Kasumi-1 (cell line): ENCODE measurements around the gene ZBTB2.

Source experiments
- DNase-seq, 2 experiments: peaks; one replicate each; lab custom pipeline; 2025; lab: John Stamatoyannopoulos, UW

ZBTB2 gene

DNA sequence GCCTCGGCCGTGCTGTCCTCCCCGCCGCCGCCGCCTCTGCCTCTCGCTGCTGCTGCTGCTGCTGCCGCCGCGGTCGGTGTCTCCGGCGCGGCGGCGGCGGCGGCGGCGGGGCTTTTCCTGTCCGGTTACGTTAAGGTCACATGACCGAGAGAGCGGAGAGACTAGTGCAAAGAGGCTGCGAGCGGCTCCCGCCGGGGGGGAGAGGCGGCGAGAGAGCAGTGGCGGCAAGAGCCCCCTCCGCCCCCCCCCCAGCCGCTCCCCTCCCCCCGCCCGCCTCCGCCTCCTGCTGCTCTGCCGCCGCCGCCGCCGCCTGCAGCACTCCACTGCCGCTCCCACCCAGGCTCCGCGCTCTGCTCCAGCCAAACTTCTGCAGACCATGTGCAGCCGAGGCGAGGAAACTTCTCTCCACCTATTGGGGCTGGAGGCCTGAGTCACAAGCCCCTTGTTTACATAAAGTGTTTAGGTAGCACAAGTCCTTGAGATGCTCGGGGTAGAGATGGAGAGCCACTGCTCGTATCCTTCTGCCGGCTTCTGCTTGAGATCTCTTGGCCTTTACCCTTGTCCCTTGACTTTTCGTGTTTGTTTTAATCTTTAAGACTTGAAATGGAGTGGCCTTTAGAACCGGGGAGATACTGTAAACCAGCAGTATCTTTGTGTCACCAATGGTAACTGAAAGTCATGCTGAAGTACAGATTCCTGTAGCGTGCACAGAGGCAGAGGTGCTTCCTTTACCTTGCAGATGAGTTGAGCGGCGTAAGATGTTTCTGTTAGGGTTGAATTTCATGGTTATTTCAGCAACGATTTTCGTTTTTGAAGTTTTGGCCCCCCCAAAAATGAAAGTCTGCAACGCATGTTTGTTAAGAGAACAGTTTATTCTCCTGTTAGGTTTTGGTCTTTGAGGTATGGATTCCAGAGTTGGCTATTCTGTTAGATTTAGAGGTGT is at the start of gene ZBTB2:
Gene ZBTB2, minus strand, starts transcription at position 89 of the 943 bp plus-strand sequence. CDS start 17,922 bp downstream, outside the sequence.
- peak; percentile 55 to 72 for DNase-seq

GRCh38 chr6:151440930-151441329 is 49.6 kb upstream of the ZBTB2 start:
- peak; percentile 12 to 36 for DNase-seq

DNA sequence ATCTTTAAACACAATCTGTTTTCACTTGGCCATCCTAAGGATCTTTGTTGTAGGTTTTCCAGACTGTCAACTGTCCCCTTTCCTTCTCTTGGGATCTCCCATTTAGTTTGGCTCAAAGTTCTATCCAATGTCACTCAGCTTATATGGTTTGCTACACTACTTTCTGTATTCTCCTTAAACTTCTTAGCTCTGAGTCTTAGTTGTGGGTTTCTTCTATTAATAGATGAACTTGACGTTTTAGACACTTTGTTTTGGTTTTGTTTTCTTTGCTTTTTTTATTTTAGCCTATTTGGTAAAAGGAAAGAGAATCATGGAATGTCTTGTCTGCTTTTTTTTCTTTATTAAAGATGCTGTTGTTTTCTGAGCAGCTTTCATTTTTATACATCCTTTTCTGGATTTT is 49.1 kb upstream of the ZBTB2 start:
- DNase-seq: no peak

GRCh38 chr6:151437401-151437800 is 46.0 kb upstream of the ZBTB2 start:
- DNase-seq: no peak

DNA sequence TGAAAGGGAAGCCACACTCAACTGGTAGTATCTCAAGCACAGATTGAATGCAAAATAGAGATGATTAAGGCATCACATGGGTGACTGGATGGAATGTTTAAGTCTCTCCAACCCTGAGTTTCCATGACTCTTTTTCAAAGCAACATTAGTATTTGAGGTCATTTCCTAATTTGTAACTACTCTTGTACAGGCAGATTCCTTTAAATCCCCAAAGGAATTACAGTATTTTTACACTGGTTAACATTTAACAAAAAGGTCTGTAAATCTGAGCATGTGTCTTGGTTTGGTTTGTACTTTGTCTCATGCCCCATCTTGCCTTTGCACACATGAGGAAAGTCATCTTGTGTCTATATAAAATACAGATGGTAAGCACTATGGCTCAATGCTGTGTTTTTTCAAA is 45.4 kb upstream of the ZBTB2 start:
- DNase-seq: no peak

- DNase-seq: no peak
Measured at GRCh38 chr6:151436300-151436699, 44.9 kb upstream of the ZBTB2 start.

DNA sequence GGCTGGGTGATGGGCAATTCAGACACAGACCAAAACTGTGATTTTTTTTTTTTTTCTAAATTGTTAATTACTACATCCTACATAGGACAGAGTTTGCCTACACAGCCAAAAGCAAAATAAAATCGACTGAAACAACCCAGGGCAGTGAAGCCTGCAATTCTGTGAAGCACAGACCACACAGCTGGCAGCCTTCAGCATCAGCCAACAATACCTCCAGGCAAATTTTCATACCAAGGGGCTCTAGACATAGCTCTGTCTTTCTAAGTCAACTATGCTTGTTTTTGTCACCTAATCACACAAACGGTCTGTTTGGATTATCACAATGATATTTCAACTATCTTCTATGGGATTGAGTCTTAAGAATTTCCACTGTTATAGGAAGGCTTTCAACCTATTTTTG is 43.0 kb upstream of the ZBTB2 start:
- DNase-seq: no peak

- DNase-seq: no peak
Measured at GRCh38 chr6:151432651-151433050, 41.3 kb upstream of the ZBTB2 start.

DNA sequence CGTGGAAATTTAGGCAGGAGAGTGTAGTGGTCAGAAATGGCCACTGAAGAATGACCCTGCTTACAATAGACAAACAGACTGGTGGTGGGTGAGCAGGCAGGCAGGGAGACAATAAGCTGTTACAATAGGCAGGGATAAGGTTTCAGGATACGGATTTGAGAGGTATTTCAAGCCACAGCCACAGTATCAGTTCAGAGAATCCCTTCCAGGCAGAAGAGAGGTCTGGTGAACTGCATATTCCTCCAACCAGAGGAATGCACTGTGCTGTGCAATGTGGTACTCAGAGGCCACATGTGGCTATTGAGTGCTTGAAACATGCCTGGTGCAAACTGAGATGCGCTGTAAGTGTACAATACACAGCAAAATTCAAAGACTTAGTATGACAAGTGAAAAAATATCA is 40.0 kb upstream of the ZBTB2 start:
- DNase-seq: no peak

DNA sequence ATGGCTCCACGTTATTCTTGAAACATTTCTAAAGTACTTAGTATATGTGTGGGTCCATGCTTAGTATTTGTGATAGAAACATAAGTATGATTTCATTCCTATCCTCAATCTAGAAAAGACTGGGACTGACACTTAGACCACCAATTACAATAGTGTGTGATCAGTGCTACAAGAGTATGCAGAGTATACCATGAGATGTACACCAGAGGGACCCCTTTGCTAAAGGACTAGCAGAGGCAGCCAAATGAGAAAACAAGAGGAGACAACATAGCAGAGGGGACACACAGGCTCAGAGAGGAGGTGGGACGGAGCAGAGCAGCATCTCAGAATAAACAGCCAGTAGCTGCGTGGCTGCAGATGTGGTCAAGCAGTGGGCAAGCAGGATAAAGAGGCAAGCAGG is 39.5 kb upstream of the ZBTB2 start:
- no peak for DNase-seq

DNA sequence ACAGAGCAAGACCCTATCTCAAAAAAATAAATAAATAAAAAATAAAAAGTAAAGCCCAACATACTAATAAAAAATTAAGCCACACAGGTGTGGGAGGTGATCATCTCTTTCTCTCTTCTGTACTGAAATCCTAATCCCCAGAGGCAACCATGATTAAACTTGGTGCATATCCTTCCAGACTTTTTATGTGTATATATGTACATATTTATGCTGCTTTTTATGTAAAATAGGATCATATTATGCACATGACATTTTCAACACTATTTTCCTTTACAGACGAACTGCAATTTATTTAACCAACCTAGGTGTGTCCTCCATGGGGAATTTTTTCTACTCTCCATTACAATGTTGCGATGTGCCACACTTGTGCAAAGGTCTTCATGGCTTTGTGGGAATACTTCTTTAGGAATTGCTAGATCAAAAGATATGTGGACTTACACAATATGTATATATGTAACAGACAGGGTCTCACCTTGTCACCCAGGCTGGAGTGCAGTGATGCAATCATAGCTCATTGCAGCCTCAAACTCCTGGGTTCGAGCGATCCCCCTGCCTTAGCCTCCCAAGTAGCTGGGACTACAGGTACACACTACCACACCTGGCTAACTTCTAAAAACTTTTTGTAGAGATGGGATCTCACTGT is 36.9 kb upstream of the ZBTB2 start:
- DNase-seq: no peak

GRCh38 chr6:151425561-151425960 is 34.2 kb upstream of the ZBTB2 start:
- no peak for DNase-seq

GRCh38 chr6:151422981-151423380 is 31.6 kb upstream of the ZBTB2 start:
- no peak for DNase-seq

DNA sequence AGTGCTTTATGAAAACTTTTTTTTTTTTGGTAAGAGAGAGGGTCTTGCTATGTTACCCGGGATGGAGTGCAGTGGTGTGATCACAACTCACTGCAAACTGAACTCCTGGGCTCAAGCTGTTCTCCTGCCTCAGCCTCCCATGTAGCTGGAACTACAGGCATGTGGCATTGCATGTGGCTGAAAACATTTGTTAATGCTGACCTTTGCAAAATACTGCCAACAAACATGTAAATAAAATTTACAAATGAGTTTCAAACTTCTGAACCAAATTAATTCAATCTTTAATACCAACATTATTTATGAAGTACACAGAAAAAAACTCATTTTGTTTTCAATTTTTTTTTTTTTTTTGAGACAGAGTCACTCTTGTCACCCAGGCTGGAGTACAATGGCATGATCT is 26.1 kb upstream of the ZBTB2 start:
- DNase-seq: no peak

GRCh38 chr6:151414641-151415260 is 23.4 kb upstream of the ZBTB2 start:
- no peak for DNase-seq

DNA sequence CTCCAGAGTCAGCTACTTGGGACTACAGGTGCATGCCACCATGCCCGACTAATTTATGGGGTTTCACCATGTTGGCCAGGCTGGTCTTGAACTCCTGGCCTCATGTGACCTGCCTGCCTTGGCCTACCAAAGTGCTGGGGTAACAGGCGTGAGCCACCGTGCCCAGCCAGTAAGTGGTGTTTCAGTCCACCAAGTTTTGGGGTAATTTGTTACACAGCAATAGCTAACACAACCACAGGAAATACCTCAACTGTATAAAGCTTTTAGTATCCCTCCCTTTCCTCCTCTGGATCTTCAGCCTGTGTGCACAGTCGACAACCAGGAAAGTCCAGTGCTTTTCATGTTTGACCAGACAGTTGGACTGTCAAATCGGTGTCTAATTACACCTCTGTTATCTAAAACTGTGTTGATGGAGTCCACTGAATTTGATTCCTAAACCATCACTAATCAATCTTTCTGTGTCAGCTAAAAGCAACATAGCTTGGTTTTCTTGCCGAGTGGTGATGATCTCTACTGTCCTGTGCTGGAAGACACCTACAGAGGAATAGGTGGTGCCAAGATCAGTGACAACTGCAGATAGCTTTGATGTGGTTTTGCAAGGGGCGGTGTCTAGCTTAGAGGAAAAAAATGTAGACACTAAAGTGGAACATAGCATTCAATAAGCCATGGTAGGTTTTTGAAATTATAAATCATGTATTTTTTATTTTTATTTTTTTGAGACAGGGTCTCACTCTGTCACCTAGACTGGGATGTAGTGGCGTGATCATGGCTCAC is 22.2 kb upstream of the ZBTB2 start:
- no peak for DNase-seq

GRCh38 chr6:151412909-151413308 is 21.6 kb upstream of the ZBTB2 start:
- DNase-seq: no peak

DNA sequence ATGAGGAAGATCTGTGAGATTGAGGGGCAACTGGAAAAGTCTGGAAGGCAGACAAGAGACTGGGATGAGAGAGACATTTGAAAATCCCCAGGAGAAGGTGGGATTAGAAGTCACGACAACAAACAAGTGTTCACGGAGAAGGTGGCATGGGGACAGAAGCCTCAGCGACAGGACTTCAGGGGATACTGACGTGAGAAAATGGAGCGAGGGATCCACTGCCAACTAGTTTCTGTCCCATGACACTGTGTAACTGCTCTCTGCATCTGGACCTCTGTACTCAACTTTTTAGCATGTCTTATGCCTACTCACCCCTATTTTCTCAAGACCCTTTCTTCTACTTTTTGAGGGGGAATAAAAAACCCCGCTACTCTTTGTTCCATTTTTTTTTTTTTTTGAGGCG is 18.3 kb upstream of the ZBTB2 start:
- DNase-seq: no peak

GRCh38 chr6:151409260-151409659 is 17.9 kb upstream of the ZBTB2 start:
- DNase-seq: no peak

- DNase-seq: no peak
Measured at GRCh38 chr6:151408858-151409257, 17.5 kb upstream of the ZBTB2 start.

DNA sequence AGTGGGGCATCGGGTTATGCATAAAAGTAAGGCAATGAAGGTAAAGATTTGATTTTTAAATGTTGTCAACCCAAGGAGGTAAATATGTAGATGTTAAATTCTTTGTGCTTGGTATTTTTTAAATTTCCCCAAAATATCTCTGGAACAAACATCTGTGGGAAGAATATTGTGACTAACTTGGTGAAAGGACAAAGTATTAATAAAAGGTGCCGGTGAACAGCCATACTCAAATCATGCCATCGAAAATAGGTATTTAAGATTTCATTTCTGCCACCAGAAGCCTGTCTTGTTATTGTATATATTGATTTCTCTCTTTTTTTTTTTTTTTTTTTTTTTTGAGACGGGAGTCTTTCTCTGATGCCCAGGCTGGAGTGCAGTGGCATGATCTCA is 12.6 kb upstream of the ZBTB2 start:
- DNase-seq: no peak

DNA sequence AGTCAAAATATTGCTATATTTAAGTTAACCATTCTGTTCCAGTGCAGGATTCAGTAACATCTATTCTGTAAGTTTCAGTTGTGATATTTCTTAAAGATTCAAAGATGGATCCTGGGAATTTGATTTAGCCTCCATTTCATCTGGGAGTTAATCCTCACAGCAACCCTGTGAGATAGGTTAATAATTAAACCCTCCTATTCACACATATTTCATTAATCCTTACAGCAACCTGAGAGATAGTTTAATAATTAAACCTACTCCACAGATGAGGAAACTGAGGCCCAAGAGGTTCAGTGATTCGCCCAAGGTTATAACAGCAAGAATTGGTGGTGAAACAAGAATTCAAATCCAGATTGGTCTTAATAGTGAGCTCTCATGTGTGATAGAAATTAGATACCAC is 10.9 kb upstream of the ZBTB2 start:
- DNase-seq: no peak
